Kidney epithelial cell (primary cell): ENCODE data around the gene ANAPC4. TPM values are rescaled to one million over a fixed set of nuclear protein-coding genes. Genes with fewer than 3 reads are reported as not detected.

Source experiments
- DNase-seq: peaks from one replicate; pipeline ENCODE4 v3.0.0-alpha.2; 2010; ENCODE audit warnings: low read depth
- H3K27me3 ChIP-seq: 2 replicates; pipeline ENCODE4 v1.6.0; 2011; ENCODE audit warnings: low read length; ENCODE audit not compliant: control insufficient read depth, insufficient read depth
- H3K36me3 ChIP-seq: 2 replicates; pipeline ENCODE4 v1.5.1; 2011; ENCODE audit warnings: low read length; ENCODE audit not compliant: control insufficient read depth, insufficient read depth
- H3K4me3 ChIP-seq: 2 replicates; pipeline ENCODE4 v1.5.1; 2011; ENCODE audit warnings: low read depth, mild to moderate bottlenecking, control low read depth, low read length
- CTCF ChIP-seq: IDR thresholded peaks from 2 replicates; pipeline ENCODE4 v1.5.1; 2011; ENCODE audit warnings: mild to moderate bottlenecking, moderate library complexity, low read length, control low read depth, inconsistent platforms; ENCODE audit not compliant: insufficient read depth, poor library complexity, severe bottlenecking
- total RNA-seq: library from RNA; depleted of rRNA; stranded (reverse); fragments of >200 nt; gene quantifications from 2 replicates; pipeline ENCODE4 v1.2.3, GENCODE V29; 2015

Gene ANAPC4
- total RNA-seq, 1 donor from 2014 or later: 24.9 TPM

GRCh38 chr4:25405453-25405852, 28.4 kb downstream of the ANAPC4 start:
- no peak for DNase-seq
- no peaks in the 10 kb centered on the region for H3K27me3 ChIP-seq
- H3K4me3 ChIP-seq: no peak overlapping the region
- no peaks in the 10 kb centered on the region for H3K36me3 ChIP-seq
- TF ChIP-seq CTCF: no peak

GRCh38 chr4:25406081-25406692, 29.1 kb downstream of the ANAPC4 start:
- no peaks in the 10 kb centered on the region for H3K27me3 ChIP-seq
- no peak for DNase-seq
- no peak overlapping the region for H3K4me3 ChIP-seq
- no peaks in the 10 kb centered on the region for H3K36me3 ChIP-seq
- TF ChIP-seq CTCF: no peak

GRCh38 chr4:25410820-25411529, 33.9 kb downstream of the ANAPC4 start:
- no peak for TF ChIP-seq CTCF
- Histone ChIP-seq H3K27me3 (no peaks in the 10 kb centered on the region), H3K4me3 (no peak overlapping the region), H3K36me3 (no peaks in the 10 kb centered on the region)
- DNase-seq: no peak

- no peak for TF ChIP-seq CTCF
- Histone ChIP-seq H3K27me3 (no peaks in the 10 kb centered on the region), H3K36me3 (no peaks in the 10 kb centered on the region), H3K4me3 (no peak overlapping the region)
- no peak for DNase-seq
Measured at GRCh38 chr4:25413261-25413660, 36.2 kb downstream of the ANAPC4 start.

- no peak for DNase-seq
- Histone ChIP-seq H3K4me3 (no peak overlapping the region), H3K36me3 (no peaks in the 10 kb centered on the region), H3K27me3 (no peaks in the 10 kb centered on the region)
- TF ChIP-seq CTCF: no peak
Measured at GRCh38 chr4:25417014-25417413, 40.0 kb downstream of the ANAPC4 start.
